ENCODE measurements around the gene PTPRCAP. TPM values are rescaled to one million over a fixed set of nuclear protein-coding genes. Genes with fewer than 3 reads are reported as not detected.

The PTPRCAP gene
- total RNA-seq, 6 experiments from 2014 or later, result 0.35 to 0.50 (median 0.40) TPM; not detected in 3

GRCh38 chr11:67396587-67397389 is 40.7 kb downstream of the PTPRCAP start:
- Mint-ChIP-seq H3K27ac (peak overlapping the region; percentile 38; the same call in 1 of the 2 replicates), H3K4me1 (ENCODE audit: low read depth) (peaks cover 15% of the 10 kb centered on the region), H3K36me3 (ENCODE audit: low read depth) (peaks cover 7% of the 10 kb centered on the region; the same call in 1 of the 2 replicates), H3K4me3 (no peak overlapping the region), H3K27me3 (ENCODE audit: insufficient read depth) (no peaks in the 10 kb centered on the region; the same call in 1 of the 2 replicates), H3K9me3 (no peaks in the 10 kb centered on the region)
- TF ChIP-seq CTCF (IDR thresholded peaks at IDR 0.05), result no peak
- no peak for DNase-seq

GRCh38 chr11:67396259-67396581 is 41.3 kb downstream of the PTPRCAP start:
- TF ChIP-seq CTCF (IDR thresholded peaks at IDR 0.05), result no peak
- H3K36me3 Mint-ChIP-seq (ENCODE audit: low read depth), result peaks cover 7% of the 10 kb centered on the region; the same call in 1 of the 2 replicates

GRCh38 chr11:67395555-67396258 is 41.8 kb downstream of the PTPRCAP start:
- Mint-ChIP-seq H3K4me1 (ENCODE audit: low read depth) (peaks cover 20% of the 10 kb centered on the region), H3K9me3 (no peaks in the 10 kb centered on the region), H3K36me3 (ENCODE audit: low read depth) (peaks cover 6% of the 10 kb centered on the region; the same call in 1 of the 2 replicates), H3K27ac (peak overlapping the region; percentile 29; the same call in 1 of the 2 replicates), H3K27me3 (ENCODE audit: insufficient read depth) (no peaks in the 10 kb centered on the region; the same call in 1 of the 2 replicates), H3K4me3 (no peak overlapping the region)
- DNase-seq, result no peak
- no peak for TF ChIP-seq CTCF (IDR thresholded peaks at IDR 0.05)

More at GRCh38 chr11:67396259-67396581, 41.3 kb downstream of the PTPRCAP start:
- H3K27me3 Mint-ChIP-seq (ENCODE audit: insufficient read depth), result no peaks in the 10 kb centered on the region; the same call in 1 of the 2 replicates
- peak overlapping the region; percentile 29; the same call in 1 of the 2 replicates for H3K27ac Mint-ChIP-seq
- no peaks in the 10 kb centered on the region for H3K9me3 Mint-ChIP-seq
- H3K4me3 Mint-ChIP-seq, result no peak overlapping the region
- DNase-seq, result no peak
- H3K4me1 Mint-ChIP-seq (ENCODE audit: low read depth), result peaks cover 16% of the 10 kb centered on the region

- H3K4me1 Mint-ChIP-seq (ENCODE audit: low read depth), result peaks cover 22% of the 10 kb centered on the region
- no peak overlapping the region for H3K27ac Mint-ChIP-seq
- H3K27me3 Mint-ChIP-seq (ENCODE audit: insufficient read depth), result no peaks in the 10 kb centered on the region; the same call in 1 of the 2 replicates
- no peaks in the 10 kb centered on the region; the same call in 1 of the 2 replicates for H3K36me3 Mint-ChIP-seq (ENCODE audit: low read depth)
- H3K4me3 Mint-ChIP-seq, result 0 out of 2 replicates have a peak overlapping the region, but pooled peaks have one; percentile 18
- TF ChIP-seq CTCF (IDR thresholded peaks at IDR 0.05), result no peak
- no peak for DNase-seq
- no peaks in the 10 kb centered on the region for H3K9me3 Mint-ChIP-seq
Measured at GRCh38 chr11:67393990-67394389, 43.5 kb downstream of the PTPRCAP start.

GRCh38 chr11:67393437-67393836 is 44.0 kb downstream of the PTPRCAP start:
- Mint-ChIP-seq H3K4me1 (ENCODE audit: low read depth) (peaks cover 24% of the 10 kb centered on the region), H3K9me3 (no peaks in the 10 kb centered on the region), H3K27me3 (ENCODE audit: insufficient read depth) (peaks cover 1% of the 10 kb centered on the region), H3K36me3 (ENCODE audit: low read depth) (no peaks in the 10 kb centered on the region; the same call in 1 of the 2 replicates), H3K4me3 (no peak overlapping the region), H3K27ac (no peak overlapping the region)
- no peak for DNase-seq
- TF ChIP-seq CTCF (IDR thresholded peaks at IDR 0.05), result no peak
